ENCODE measurements around the gene DNMT3B. TPM values are rescaled to one million over a fixed set of nuclear protein-coding genes. Genes with fewer than 3 reads are reported as not detected.

DNMT3B gene
- total RNA-seq, 1 donor from 2014 or later = 6.5 TPM

DNA sequence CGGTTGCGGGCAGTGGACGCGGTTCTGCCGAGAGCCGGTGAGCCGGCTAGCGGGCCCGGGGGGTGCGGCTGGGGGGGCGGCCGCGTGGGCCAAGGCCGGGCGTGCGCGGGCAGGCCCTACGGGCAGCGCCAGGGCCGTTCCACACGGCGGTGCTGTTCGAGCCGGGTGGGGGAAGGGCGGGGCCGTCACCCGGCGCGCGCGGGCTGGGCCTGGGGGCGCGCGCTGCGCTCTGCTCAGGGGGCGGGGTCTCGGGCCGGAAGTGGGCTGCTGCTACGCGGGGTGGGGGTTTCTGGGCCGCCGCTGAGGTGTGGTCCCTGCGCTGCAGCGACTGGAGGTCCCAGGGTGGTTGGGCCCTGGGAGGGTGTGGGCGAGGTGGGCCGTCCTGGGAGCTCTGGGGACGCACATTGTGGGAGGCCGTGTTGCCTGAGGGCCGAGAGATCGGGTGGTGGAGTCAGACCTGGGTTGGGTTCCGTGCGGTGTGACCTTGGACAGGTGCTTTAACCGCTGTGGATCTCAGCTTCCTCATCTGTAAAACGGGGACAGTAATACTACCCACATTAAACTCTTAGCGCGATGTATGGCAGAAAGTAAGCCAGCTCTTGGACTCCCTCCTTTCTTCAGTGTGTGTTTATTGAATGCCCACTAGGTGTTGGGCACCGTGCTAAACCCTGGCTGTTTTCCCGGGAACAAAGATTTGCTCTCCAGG, 58.0 kb downstream of the DNMT3B start:
- no peak for FAIRE-seq

DNA sequence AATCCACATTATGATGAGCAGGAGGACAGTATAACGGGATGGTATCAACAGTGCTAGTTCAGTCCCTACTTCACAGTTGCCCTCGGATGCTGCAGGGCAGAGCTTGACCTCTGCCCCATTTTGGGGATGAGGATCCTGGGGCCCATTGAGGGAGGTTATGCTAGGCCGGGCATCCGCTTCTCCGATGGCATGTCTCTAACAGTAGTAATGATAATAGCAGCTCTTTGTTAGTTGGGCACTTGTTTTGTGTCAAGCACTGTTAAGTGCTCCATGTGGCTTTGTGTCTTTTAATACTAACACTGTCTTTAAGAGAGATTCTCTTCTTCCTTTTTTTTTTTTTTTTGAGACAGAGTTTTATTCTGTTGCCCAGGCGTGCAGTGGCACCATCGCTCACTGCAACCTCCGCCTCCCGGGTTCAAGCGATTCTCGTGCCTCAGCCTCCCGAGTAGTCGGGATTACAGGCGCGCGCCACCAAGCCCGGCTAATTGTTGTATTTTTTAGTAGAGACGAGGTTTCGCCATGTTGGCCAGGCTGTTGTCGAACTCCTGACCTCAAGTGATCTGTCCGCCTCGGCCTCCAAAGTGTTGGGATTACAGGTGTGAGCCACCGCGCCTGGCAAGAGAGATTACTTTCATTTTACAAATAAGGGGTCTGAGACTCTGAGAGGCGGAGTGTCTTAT, 58.7 kb downstream of the DNMT3B start:
- FAIRE-seq (no peak), DNase-seq (ENCODE audit: low spot score in 2 of 2) (no peak)

More for the DNA sequence above, 58.0 kb downstream of the DNMT3B start:
- DNase-seq (ENCODE audit: low spot score in 2 of 2) = no peak

DNA sequence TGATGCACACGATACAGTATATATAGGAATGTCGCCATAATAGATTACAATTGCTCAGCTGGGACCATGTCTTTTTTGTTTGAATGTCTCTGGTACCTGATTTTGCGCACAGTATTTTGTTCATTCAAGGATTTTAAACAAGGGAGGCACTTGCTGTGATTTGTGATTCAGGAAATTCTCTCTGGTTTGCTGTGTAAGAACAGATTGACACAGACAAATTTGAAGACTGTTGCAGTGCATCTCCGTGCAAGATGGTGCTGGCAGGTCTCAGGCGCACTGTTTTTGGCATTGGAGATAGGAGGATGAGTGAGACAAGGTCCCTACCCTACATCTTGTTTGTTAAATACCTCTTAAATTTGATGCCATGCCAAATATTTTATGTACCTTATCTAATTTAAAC, 60.0 kb downstream of the DNMT3B start:
- FAIRE-seq = no peak
- DNase-seq (ENCODE audit: low spot score in 2 of 2) = no peak

DNA sequence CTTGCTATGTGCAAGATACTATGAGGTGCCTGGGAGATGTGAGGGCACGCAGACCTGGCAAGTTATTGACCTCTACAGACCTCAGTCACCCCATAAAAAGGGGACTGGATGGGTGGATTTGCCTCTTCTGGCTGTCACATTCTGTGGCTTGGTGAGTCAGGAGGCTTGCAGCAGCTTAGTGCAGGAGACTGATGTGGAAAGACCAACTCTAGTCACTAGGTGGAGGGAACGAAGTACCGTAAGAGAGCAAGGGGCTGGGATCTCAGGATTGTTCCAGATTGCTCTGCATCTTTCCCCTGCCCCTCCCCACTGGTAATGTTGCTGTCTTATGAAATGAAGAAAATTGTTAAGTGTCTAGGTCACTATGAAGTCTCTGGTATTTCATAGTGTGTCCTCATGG, 60.9 kb downstream of the DNMT3B start:
- FAIRE-seq = no peak
- no peak for DNase-seq (ENCODE audit: low spot score in 2 of 2)

DNA sequence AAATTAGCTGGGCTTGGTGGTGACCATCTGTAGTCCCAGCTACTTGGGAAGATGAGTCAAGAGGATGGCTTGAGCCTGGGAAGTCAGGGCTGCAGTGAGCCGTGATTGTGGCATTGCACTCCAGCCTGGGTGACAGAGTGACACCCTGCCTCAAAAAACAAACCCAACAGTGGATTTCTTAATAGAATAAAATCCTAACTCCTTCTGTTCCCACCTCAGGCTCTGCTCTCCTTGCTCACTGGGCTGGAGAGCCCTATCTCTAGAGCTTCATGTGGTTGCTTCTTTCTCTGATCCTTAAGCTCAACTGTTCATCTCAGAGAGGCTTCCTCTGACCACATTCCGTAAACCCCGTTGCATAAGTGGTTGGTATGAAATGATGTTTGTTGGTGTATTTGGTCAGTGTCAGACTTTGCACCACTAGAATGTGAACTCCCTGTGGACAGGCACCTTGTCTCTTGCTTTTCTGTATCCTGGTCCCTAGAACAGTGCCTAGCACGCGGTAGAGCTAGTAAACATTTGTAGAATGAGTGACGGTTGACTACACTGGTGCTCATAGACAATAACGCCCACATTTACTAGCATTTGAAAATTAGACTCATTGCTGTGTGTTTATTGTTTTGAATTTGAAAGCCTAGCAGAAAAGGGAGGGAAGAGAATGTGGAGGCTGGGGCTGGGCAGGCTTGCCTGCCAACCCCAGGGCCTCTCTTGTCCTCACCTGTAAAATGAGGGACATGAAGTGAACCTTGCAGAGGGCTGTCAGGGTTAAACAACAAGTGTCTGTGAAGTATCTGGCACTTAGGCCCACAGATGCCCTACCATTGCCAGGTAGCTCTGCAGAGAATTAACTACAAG, 61.8 kb downstream of the DNMT3B start:
- FAIRE-seq (no peak), DNase-seq (ENCODE audit: low spot score in 2 of 2) (no peak)

DNA sequence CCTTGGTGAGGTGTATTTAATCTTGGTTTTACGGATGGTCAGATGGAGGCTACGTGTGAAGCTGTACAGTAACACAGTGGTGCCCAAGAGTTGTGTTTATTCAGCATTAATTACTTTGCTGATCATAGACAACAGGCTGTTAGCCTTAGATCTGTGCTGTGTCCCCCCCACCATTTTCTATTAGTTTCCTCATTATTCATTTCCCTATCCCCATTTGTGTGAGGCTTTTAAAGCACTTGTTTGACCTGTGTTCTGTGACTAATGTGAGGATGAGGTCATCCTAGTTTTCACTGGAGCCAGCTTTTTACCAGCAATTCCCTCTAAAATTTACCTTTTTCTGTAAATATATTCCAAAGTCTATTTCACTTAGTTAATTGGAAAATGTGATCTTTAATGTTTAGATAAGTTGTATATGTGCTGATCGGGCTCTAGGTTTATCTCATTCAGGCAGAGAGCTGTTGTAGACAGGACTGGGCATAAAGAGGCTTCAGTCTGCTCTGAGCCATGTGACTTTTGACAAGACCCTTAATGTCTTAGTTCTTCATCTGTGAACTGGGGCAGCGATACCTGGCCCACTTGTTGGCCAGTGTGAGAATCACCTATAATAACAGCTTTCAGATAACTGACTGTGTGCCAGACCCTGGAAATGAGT, 66.0 kb downstream of the DNMT3B start:
- FAIRE-seq = no peak
- DNase-seq (ENCODE audit: low spot score in 2 of 2) = no peak

DNA sequence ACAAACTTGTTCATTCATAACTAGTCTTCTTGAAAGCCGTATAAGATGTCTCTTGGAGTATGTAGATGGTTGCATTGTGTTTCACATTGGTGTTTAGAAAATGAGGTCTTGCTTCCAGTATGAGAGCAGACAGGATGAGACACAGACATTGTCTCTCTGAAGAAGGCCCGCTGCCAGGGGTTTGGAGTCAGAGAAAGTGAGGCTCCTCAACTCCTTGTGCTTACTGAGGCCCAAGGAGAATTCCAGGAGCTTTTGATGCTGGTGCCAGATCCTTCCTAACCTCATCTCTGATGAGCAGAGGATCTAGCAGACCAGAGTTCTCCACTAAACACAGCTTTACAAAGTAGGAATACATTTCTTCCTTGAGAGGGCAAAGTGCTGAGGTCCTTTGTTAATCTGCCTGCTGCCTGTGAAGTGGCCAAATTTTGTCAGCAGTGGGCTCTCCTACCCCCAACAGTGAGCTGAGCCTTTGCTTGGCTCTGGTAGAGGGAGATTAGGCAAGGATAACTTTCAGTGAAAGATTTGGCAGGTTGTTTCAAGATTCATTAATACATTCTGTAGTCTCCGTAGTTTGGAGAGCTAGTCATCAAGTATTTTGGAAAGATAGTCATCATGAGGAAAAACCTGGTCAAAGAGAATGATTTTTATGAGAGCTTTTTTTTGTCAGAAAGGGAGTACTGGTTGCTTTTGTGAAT, 67.3 kb downstream of the DNMT3B start:
- no peak for DNase-seq (ENCODE audit: low spot score in 2 of 2)
- FAIRE-seq = no peak

DNA sequence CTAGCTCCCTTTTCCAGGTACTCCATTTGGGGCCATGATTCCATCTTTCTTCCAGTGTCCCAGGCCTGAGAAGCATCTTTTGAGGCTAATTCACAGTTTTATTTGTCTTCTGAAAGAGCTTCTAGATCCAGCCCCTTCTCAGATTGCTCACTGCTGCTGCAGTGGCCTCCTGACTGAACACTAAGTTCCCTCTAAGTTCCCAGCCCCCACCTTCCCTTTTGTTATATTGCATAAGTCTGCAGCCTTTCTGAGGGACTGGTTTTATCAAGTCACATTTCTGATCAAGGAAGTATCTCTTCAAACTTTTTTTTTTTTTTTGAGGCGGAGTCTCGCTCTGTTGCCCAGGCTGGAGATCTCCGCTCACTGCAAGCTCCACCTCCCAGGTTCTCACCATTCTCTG, 68.3 kb downstream of the DNMT3B start:
- no peak for FAIRE-seq

DNA sequence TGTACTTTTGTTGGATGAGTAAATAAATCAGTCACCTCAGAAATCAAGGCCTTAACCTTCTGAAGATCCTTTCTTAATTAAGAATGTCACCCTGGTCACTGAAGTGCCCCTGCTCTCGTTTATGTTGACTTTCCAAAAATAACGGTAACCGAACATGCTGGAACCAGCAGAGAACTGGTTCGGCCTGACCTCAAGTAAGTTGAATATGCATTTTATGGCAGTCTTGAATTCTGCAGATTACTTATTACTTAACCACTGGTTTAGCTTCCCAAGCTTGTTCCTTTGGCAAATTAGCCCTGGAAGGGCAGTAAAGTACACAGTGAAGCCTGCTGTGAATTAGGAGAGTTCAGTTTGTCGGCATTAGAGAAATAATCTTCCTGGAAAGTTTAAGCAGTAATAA, 69.8 kb downstream of the DNMT3B start:
- DNase-seq (ENCODE audit: low spot score in 2 of 2) (no peak), FAIRE-seq (no peak)

More for the DNA sequence above, 68.3 kb downstream of the DNMT3B start:
- DNase-seq (ENCODE audit: low spot score in 2 of 2) = no peak

DNA sequence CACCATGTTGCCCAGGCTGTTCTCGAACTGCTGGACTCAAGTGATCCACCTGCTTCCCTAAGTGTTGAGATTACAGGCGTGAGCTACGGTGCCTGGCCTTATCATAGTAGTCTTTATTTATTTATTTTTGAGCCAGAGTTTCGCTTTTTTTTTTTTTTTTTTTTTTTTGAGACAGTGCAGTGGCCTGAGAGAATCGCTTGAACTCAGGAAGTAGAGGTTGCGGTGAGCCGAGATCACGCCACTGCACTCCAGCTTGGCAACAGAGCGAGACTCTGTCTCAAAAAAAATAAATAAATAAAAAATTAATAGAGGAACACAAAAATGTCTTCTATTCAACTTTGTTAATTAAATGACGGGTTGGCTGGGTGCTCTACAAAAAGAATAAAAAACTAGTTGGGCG, 70.5 kb downstream of the DNMT3B start:
- DNase-seq (ENCODE audit: low spot score in 2 of 2) (no peak), FAIRE-seq (no peak)

DNA sequence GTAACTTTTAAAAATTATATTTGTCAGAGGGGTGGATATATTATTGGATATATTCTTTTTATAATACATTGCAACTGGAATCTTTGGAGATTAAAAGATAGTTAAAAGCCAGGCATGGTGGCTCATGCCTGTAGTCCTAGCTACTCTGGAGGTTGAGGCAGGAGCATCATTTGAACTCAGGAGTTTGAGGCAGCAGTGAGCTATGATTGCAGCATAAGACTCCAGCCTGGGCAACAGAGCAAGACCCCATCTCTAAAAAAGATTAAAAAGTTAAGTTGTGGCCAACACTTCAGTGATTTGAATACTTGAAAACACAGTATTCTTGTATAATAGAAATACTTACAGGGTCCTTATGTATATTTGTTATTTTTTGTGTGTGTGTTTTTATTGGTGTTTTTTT, 72.8 kb downstream of the DNMT3B start:
- DNase-seq (ENCODE audit: low spot score in 2 of 2) (no peak), FAIRE-seq (no peak)

DNA sequence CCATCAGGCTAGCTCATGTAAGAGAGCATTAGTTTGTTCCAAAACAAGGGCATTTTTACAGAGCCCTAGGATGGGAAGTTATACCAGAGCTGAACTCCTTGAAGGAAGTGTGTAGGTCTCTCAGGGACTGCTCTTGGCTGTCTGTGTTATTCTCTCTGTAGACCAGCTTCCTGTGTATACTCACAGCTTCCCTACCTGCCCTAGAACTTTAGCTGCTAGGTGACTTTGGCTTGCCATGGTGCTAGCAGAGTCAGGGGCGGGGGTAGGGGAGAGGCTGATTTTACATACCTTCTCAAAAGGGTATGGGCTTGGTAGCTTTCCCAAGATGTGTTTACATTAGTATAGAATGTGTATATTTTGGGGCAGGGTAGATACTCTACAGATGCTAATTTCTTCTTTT, 75.0 kb downstream of the DNMT3B start:
- FAIRE-seq = no peak

DNA sequence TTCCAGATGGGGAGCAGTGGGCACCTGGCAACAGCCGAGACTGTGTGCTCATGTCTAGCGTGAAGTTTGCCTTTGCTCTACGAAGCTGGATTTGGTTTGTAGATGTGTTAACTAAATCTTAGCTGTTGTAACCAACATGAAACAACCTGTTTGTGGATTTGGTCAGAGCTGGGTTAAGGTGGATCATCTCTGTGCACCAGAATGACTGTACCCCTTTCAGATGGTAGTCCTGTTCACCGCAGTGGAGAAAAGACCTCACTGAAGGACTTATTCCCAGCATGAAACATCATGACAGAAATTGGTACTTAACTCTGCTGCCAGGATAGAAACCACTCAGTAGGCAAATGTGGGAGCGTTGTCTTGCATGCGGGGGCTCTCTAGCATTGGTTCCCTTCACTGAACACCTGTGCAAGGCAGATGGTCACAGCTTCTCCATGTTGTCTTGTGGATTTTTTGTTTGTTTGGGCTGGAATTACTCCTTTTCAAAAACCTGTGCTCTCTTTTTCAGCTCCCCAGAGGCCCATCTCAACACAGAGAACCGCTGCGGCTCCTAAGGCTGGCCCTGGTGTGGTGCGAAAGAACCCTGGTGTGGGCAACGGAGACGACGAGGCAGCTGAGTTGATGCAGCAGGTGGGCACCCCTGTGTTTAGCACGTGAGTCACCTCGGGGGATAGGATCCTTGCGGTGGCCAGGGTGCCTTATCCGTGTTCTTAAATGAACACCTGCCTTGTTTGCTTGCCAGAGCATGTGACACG, 77.2 kb downstream of the DNMT3B start:
- DNase-seq (ENCODE audit: low spot score in 2 of 2) = no peak

More for the DNA sequence above, 75.0 kb downstream of the DNMT3B start:
- DNase-seq (ENCODE audit: low spot score in 2 of 2) = no peak

DNA sequence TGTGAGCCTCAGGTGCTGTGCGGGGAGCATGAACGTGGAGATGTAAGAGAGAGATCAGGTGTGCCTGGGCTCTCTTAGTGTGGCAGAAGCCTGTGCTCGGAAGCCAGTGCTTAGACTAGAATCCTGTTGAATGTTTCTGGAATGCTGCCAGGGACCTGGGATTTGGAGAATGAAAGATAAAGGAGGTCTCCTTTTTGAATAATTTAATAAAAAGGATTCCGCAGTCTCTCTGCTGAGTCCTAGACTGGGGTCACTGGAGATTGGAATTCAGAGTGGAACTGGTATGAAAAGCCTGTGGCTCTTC, 77.7 kb downstream of the DNMT3B start:
- FAIRE-seq (no peak), DNase-seq (ENCODE audit: low spot score in 2 of 2) (no peak)

More for the DNA sequence above, 77.2 kb downstream of the DNMT3B start:
- FAIRE-seq = no peak

DNA sequence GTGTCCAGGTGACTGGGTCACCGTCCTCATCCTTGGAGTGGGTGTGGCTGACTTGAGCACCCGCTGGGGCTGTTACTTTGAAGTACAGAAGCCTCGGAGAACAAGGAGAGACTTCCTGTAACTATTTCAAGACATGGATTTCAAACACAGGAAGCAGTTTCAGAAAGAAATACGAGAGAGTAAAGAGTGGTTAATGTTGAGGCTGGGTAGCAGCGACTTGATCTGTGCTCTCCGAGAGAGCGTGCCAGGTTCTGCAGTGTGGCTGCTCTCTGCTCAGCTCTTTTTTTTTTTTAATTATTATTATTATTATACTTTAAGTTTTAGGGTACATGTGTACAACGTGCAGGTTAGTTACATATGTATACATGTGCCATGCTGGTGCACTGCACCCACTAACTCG, 79.0 kb downstream of the DNMT3B start:
- FAIRE-seq (no peak), DNase-seq (ENCODE audit: low spot score in 2 of 2) (no peak)

DNA sequence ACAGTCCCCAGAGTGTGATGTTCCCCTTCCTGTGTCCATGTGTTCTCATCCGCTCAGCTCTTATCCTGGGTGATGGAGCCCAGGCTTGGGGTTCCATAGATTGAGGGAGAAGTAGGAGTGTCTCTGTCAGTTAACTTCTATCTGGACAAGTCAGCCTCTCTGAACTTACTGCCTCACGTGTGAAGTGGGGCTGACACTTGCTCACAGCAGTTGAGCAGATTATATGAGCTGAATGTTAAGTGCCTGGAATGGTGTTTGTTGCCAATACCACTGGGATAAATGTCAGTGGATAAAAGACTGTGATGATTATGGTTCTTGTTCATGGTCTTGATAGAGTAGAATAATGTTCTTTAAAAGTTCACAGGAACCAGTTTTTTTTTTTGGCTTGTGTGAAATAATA, 79.4 kb downstream of the DNMT3B start:
- FAIRE-seq (no peak), DNase-seq (ENCODE audit: low spot score in 2 of 2) (no peak)

DNA sequence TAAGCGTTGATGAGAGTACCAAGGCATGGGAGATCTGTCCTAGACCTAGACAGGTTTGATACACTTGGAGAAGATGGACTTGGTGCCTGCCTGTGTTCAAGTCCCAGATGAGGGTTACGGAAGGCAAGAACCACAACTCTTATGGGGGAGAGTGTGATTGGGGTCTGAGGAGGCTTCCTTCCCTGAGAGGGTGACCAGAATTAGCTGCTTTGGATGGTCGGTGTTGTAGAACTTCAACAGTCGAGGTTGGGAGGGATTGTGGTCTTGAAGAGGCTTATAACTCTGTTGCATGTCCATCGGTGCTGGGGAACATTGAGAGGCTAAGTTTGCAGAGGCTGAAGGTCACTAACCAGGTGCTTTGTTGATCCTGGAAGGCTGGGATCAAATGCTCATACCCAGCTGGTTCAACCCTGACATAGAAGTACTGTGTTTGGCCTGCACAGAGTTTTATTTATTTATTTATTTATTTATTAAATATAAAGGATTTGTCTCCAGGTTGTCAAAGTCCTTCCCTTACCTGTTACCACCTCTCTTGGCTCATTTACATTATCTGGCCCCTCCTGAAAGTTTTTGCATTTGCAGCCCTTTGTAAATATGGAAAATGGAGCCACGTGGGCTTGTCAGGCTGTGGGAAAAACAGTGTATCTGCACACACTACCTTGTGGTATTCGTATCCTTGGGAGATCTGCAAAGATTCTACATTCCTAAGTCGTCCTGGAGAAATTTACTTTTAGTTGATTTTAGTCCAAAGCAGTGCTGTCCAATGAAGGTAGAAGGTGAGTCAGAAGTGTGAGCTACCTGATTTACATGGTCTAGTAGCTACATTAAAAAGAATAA, 80.7 kb downstream of the DNMT3B start:
- no peak for DNase-seq (ENCODE audit: low spot score in 2 of 2)
- no peak for FAIRE-seq

DNA sequence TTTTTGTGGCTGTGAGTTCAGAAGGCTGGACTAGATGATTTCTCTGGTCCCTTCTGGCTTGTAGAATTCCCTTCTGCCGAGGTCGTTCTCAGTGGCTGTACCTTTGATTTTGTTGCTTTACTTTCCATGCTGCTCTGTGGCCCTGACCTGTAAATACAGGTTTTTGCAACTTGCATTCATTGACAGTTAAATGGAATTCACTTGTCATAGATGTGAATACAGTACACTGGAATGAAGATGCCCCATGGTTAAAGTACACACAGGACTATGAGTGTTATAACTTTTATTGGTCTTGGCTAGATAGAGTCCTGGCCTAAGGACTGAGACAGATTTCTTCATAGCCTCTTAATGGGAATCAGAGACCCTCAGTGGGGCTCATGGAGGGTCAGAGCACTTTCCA, 83.6 kb downstream of the DNMT3B start:
- FAIRE-seq = no peak

DNA sequence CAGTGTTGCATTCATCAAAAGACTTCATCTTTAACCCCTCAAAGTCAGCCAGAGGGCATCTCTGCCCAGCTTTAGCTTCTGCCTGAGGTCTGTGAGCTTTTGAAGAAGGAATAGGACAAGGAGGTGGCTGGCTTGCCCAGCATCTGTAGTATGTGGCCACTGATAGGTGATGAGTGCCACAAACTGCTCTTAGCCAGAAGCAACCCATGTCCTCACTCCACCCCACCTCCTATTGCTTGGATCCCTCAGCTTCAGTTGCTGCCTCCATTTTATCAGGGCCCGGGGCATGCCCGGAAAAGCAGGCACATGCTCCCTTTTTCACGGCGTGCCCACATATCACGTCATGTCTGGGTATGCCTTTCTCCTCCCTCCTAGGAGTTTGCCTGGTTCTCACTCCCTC, 84.7 kb downstream of the DNMT3B start:
- FAIRE-seq (no peak), DNase-seq (ENCODE audit: low spot score in 2 of 2) (no peak)

More for the DNA sequence above, 83.6 kb downstream of the DNMT3B start:
- no peak for DNase-seq (ENCODE audit: low spot score in 2 of 2)
